Type B pancreatic cell (in vitro differentiated cells): ENCODE results near the gene POLR1A. TPM values are rescaled to one million over a fixed set of nuclear protein-coding genes. Genes with fewer than 3 reads are reported as not detected.

Experiments used
- DNase-seq: peaks from one replicate; pipeline ENCODE4 v3.0.0; 2021; ENCODE audit warnings: mixed read lengths; ENCODE audit not compliant: unreplicated experiment; ENCODE audit errors: extremely low spot score
- H3K27ac Mint-ChIP-seq: 2 replicates; pipeline ENCODE4 v1.8.0; 2021; ENCODE audit warnings: mild to moderate bottlenecking, mixed read lengths
- H3K27me3 Mint-ChIP-seq: 2 replicates; pipeline ENCODE4 v1.8.0; 2021; ENCODE audit warnings: mixed read lengths
- H3K36me3 Mint-ChIP-seq: 2 replicates; pipeline ENCODE4 v1.8.0; 2021; ENCODE audit warnings: mixed read lengths
- H3K4me1 Mint-ChIP-seq: one replicate; pipeline ENCODE4 v1.8.0; 2021; ENCODE audit warnings: mixed read lengths; ENCODE audit not compliant: unreplicated experiment
- H3K4me3 Mint-ChIP-seq: 2 replicates; pipeline ENCODE4 v1.8.0; 2021; ENCODE audit warnings: mild to moderate bottlenecking, mixed read lengths
- H3K9me3 Mint-ChIP-seq: 2 replicates; pipeline ENCODE4 v1.8.0; 2021; ENCODE audit warnings: mixed read lengths
- total RNA-seq: library from RNA; stranded (reverse); gene quantifications from 2 replicates; pipeline ENCODE4 v1.2.1, GENCODE V29; 2021; ENCODE audit warnings: low replicate concordance
- TF ChIP-seq, protein P1 (sequence below): fragments of 200-600 bp; sonication (generic); conservative IDR thresholded peaks from 2 replicates; pipeline ENCODE4 v1.5.0; 2021; ENCODE audit warnings: antibody characterized with exemption, mild to moderate bottlenecking

Gene POLR1A
- total RNA-seq, 1 donor from 2014 or later: 57.6 TPM

DNA sequence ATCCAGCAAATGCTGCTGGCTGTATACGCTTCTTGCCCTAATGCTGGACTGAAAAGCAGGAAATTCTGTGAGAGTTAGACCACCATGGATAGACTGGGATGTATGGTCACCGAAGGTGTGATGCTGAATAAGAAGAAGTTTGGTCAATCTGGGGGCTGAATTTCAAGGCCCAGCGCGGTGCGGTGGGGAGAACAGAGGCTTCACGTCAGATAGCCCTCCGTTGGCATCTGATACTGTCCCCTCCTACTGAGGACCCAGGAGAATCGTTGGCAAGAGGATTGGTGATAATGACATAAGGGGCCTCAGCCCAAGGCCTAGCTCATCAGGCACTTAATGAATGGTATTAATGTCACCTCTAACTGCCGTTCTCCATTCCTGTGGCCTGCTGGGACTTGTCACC lies 119.6 kb downstream of the POLR1A start:
- H3K4me1 Mint-ChIP-seq: peaks cover 14% of the 10 kb centered on the region
- H3K36me3 Mint-ChIP-seq: no peaks in the 10 kb centered on the region
- no peak overlapping the region for H3K27ac Mint-ChIP-seq
- no peaks in the 10 kb centered on the region for H3K27me3 Mint-ChIP-seq
- H3K9me3 Mint-ChIP-seq: no peaks in the 10 kb centered on the region
- no peak for DNase-seq
- TF ChIP-seq, protein P1, sequence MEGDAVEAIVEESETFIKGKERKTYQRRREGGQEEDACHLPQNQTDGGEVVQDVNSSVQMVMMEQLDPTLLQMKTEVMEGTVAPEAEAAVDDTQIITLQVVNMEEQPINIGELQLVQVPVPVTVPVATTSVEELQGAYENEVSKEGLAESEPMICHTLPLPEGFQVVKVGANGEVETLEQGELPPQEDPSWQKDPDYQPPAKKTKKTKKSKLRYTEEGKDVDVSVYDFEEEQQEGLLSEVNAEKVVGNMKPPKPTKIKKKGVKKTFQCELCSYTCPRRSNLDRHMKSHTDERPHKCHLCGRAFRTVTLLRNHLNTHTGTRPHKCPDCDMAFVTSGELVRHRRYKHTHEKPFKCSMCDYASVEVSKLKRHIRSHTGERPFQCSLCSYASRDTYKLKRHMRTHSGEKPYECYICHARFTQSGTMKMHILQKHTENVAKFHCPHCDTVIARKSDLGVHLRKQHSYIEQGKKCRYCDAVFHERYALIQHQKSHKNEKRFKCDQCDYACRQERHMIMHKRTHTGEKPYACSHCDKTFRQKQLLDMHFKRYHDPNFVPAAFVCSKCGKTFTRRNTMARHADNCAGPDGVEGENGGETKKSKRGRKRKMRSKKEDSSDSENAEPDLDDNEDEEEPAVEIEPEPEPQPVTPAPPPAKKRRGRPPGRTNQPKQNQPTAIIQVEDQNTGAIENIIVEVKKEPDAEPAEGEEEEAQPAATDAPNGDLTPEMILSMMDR: no peak
- H3K4me3 Mint-ChIP-seq: no peak overlapping the region

DNA sequence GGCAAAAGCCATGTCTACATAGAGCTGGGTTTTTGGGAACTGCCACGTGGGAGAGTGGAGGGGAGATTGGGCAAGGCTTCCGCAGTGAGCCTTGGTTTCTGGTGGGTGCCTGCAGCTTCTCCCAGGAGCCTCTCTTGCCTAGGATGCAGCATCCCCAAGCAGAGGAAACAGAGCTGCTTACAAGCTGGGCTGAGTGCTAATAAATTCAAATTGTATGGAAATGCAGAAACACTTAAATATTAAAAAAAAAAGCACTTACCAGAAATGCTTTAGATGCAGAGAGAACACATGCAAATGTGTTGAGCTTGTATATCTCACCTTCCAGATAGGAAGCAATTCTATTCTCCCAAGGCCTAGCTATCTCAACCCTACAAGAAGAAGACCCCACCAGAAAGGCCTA lies 120.9 kb downstream of the POLR1A start:
- Mint-ChIP-seq H3K4me1 (peaks cover 23% of the 10 kb centered on the region), H3K4me3 (no peak overlapping the region), H3K36me3 (no peaks in the 10 kb centered on the region), H3K9me3 (no peaks in the 10 kb centered on the region), H3K27ac (no peak overlapping the region), H3K27me3 (no peaks in the 10 kb centered on the region)
- no peak for DNase-seq
- TF ChIP-seq, protein P1: no peak

DNA sequence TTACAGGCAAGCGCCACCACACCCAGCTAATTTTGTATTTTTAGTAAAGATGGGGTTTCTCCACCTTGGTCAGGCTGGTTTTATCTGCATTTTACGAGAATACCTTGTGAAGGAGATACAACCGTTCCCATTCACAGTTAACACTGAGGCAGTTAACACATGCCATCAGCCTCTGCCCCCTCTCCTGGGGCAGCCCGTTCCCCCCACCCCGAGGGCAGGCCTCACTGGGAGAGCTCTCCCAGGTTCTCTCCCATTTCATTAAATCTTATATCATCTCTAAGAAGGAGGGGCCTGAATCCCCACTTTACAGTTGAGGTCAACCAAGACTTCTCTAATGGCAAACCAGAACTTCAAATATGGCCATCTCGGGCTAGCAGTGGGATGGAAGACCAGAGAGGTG lies 121.9 kb downstream of the POLR1A start:
- H3K27ac Mint-ChIP-seq: no peak overlapping the region
- H3K4me3 Mint-ChIP-seq: no peak overlapping the region
- peaks cover 27% of the 10 kb centered on the region for H3K4me1 Mint-ChIP-seq
- H3K36me3 Mint-ChIP-seq: no peaks in the 10 kb centered on the region
- TF ChIP-seq, protein P1: no peak
- H3K27me3 Mint-ChIP-seq: no peaks in the 10 kb centered on the region
- DNase-seq: no peak
- no peaks in the 10 kb centered on the region for H3K9me3 Mint-ChIP-seq

DNA sequence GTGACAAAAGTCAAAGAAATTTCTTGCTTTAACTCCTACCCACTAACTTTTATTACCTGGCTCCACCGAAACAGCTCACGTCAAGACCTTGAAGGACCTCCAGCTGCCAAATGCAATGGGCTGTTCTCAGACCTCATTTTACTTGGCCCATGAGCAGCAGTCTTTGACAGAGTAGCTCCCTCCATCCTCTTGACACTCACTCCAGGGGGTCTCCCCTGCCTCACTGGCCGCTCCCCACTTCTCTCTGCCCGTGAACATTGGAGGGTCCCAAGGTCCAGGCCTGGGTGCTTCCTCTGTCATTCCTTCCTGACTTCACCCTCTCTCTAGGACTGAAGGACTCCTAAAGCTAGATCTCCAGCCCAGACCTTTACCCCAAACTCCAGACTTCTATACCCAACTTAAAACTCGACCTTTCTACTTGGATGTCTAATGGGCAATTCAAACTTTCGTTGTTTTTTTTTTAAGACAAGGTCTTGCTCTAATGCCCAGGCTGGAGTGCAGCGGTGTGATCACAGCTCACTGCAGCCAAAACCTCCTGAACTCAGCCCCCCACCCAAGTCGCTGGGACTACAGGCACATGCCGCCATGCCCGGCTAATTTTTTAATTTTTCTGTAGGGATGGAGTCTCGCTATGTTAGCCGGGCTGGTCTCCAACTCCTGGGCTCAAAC lies 124.0 kb downstream of the POLR1A start:
- TF ChIP-seq, protein P1: no peak
- H3K4me1 Mint-ChIP-seq: peaks cover 15% of the 10 kb centered on the region
- H3K27me3 Mint-ChIP-seq: no peaks in the 10 kb centered on the region
- H3K4me3 Mint-ChIP-seq: no peak overlapping the region
- no peaks in the 10 kb centered on the region for H3K36me3 Mint-ChIP-seq
- H3K9me3 Mint-ChIP-seq: no peaks in the 10 kb centered on the region
- DNase-seq: peak; percentile 43
- no peak overlapping the region for H3K27ac Mint-ChIP-seq

DNA sequence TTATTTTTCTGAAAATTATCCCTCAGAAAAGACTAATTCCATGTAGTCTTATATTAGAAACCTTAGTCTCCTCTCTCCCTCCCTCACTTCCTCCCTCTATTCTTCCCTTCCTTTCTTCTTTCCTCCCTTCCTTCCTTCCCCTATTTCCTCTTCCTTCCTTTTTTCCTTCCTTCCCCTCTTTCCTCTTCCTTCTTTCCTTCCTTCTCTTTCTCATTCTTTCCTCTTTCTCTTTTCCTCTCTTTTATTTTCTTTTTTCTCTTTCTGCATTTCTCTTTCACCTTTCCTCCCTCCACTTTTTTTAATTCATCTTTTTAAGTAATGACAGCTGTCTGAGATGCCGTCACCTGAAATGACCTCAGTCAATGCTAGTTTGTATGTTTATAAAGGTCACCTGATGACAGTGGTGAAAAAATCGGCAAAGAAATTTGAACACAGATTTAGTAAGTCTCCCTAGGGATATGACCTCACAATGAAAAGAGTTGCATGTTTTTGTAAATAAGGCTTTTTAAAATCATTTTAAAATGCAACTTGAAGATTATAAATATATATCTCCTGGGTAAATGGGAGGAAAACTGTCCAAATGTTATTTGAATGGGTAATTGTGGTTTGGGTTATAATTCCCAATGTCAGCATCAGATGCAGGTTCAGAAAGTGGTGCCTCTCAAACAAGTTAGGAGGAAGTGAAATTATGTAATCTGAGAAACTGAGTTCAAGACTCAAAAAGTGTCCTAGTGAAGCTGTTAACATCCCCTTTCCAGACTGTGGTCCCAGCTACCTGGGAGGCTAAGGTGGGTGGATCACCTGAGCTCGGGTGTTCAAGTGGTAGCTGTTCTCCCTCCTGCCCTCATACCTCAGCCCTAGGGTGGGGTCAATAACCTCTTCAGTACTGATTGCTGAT lies 126.6 kb downstream of the POLR1A start:
- H3K27ac Mint-ChIP-seq: no peak overlapping the region
- no peaks in the 10 kb centered on the region for H3K27me3 Mint-ChIP-seq
- TF ChIP-seq, protein P1: no peak
- no peaks in the 10 kb centered on the region for H3K36me3 Mint-ChIP-seq
- peak; percentile 36 for DNase-seq
- peaks cover 15% of the 10 kb centered on the region for H3K4me1 Mint-ChIP-seq
- H3K9me3 Mint-ChIP-seq: peaks cover 4% of the 10 kb centered on the region
- H3K4me3 Mint-ChIP-seq: no peak overlapping the region
